A673 (cell line): ENCODE measurements around the gene AKNA. TPM values are rescaled to one million over a fixed set of nuclear protein-coding genes. Genes with fewer than 3 reads are reported as not detected.
A peak's percentile ranks its signal among the peaks of the same experiment; 100 is the strongest.

ENCODE experiments used
- BruUV-seq: library from RNA; stranded (reverse); fragments of 400-500 nt; replicated peaks from 2 replicates; lab custom pipeline; 2021; lab: Mats Ljungman, UMichigan
- CTCF ChIA-PET: fragments of 300-600 bp; sonication (Branson Sonifier 250); formaldehyde crosslinking; loops from one replicate; lab custom pipeline; 2022; ENCODE audit warnings: antibody characterized with exemption; lab: Charles Lee
- POLR2A ChIA-PET: fragments of 300-600 bp; sonication (Branson Sonifier 250); formaldehyde crosslinking; loops from one replicate; lab custom pipeline; 2022; ENCODE audit warnings: antibody characterized with exemption; ENCODE audit not compliant: low non-redundant PET; lab: Charles Lee
- DNase-seq: peaks from one replicate; pipeline ENCODE4 v3.0.0-alpha.2; 2015; ENCODE audit warnings: low spot score
- H3K27ac ChIP-seq: fragments of 200-600 bp; sonication (generic); 2 replicates; pipeline ENCODE4 v1.5.1; 2016; ENCODE audit warnings: mixed run types, low read depth, mild to moderate bottlenecking, mixed read lengths, antibody characterized with exemption, low read length; ENCODE audit not compliant: poor library complexity, severe bottlenecking
- H3K27me3 ChIP-seq: fragments of 200-600 bp; sonication (generic); replicated peaks from 2 replicates; pipeline ENCODE4 v1.6.1; 2017; ENCODE audit warnings: mixed run types, low read depth, mild to moderate bottlenecking, mixed read lengths, antibody characterized with exemption, low read length; ENCODE audit not compliant: insufficient read depth, poor library complexity
- H3K36me3 ChIP-seq: fragments of 200-600 bp; sonication (generic); 2 replicates; pipeline ENCODE4 v1.6.1; 2016; ENCODE audit warnings: mixed run types, mild to moderate bottlenecking, mixed read lengths, antibody characterized with exemption, low read length; ENCODE audit not compliant: insufficient read depth, poor library complexity, severe bottlenecking
- H3K4me1 ChIP-seq: fragments of 200-600 bp; sonication (generic); 2 replicates; pipeline ENCODE4 v1.6.1; 2017; ENCODE audit warnings: mixed run types, mild to moderate bottlenecking, mixed read lengths, antibody characterized with exemption, low read length; ENCODE audit not compliant: insufficient read depth, poor library complexity, severe bottlenecking
- H3K4me3 ChIP-seq: fragments of 200-600 bp; sonication (generic); 2 replicates; pipeline ENCODE4 v1.5.1; 2016; ENCODE audit warnings: low read depth, mixed run types, mild to moderate bottlenecking, mixed read lengths, low read length; ENCODE audit not compliant: poor library complexity, severe bottlenecking
- H3K9me3 ChIP-seq: fragments of 200-600 bp; sonication (generic); 2 replicates; pipeline ENCODE4 v1.6.1; 2016; ENCODE audit warnings: mixed run types, low read depth, mild to moderate bottlenecking, mixed read lengths, antibody characterized with exemption, low read length; ENCODE audit not compliant: poor library complexity, severe bottlenecking
- EZH2 ChIP-seq: fragments of 200-600 bp; sonication (generic); IDR thresholded peaks from 2 replicates; pipeline ENCODE4 v1.6.1; 2017; ENCODE audit warnings: borderline replicate concordance, low read depth, mild to moderate bottlenecking, mixed read lengths, antibody characterized with exemption, low read length; ENCODE audit not compliant: poor library complexity, severe bottlenecking
- intact Hi-C: fragments of 100-400 bp; cut with micrococcal nuclease; formaldehyde crosslinking; loops from one replicate; pipeline ENCODE4 v1.10.0; 2022; ENCODE audit not compliant: unreplicated experiment
- total RNA-seq: library from RNA; stranded (reverse); gene quantifications from 2 replicates; pipeline ENCODE4 v1.2.3, GENCODE V29; 2021
- TF ChIP-seq, protein P1 (sequence below): fragments of 300-800, 200-600 bp; sonication (generic); conservative IDR thresholded peaks from 2 replicates; pipeline ENCODE4 v1.5.1; 2017; ENCODE audit warnings: low read depth, mild to moderate bottlenecking, antibody characterized with exemption, low read length, moderate library complexity, mixed read lengths

The AKNA gene
- total RNA-seq, 1 experiment from 2014 or later: 20.4 TPM

DNA sequence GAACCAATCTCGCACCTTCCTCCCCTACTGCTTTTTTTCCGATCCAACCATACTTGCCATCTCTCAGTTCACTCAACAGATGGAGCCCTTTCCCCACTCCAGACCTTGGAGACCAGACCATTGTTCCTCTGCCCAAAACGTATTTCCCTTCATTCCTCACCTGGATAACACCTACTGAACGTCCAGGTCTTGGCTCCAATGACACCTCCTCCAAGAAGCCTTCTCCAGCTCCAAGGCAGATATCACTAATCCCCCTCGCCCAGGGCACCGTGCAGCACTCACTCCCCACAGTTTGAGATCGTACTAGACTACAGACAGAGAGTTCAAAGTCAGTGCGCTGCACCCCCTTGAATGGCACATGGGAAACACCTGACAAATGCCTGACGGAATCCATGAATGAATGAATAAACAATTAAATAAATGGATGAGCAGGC, 47.1 kb upstream of the AKNA start:
- intact Hi-C loops: loop anchor here (1.0 to 10.0 kb wide), 2 partner anchors 218 to 470 kb away; no protein-coding TSS in a partner anchor
- TF ChIP-seq EZH2: no peak
- TF ChIP-seq, protein P1, sequence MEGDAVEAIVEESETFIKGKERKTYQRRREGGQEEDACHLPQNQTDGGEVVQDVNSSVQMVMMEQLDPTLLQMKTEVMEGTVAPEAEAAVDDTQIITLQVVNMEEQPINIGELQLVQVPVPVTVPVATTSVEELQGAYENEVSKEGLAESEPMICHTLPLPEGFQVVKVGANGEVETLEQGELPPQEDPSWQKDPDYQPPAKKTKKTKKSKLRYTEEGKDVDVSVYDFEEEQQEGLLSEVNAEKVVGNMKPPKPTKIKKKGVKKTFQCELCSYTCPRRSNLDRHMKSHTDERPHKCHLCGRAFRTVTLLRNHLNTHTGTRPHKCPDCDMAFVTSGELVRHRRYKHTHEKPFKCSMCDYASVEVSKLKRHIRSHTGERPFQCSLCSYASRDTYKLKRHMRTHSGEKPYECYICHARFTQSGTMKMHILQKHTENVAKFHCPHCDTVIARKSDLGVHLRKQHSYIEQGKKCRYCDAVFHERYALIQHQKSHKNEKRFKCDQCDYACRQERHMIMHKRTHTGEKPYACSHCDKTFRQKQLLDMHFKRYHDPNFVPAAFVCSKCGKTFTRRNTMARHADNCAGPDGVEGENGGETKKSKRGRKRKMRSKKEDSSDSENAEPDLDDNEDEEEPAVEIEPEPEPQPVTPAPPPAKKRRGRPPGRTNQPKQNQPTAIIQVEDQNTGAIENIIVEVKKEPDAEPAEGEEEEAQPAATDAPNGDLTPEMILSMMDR: peak; percentile 61
- no peak overlapping the region for H3K4me3 ChIP-seq
- no peaks in the 10 kb centered on the region for H3K36me3 ChIP-seq
- BruUV-seq: no TSS peak
- no peaks in the 10 kb centered on the region for H3K4me1 ChIP-seq
- DNase-seq: peak; percentile 29
- no peaks in the 10 kb centered on the region for H3K9me3 ChIP-seq
- ChIA-PET CTCF (interaction anchor here (1.0 to 1.2 kb wide), 2 partner anchors 219 to 476 kb away, joined by 3 to 4 read pairs; no protein-coding TSS in a partner anchor), POLR2A (no interaction called here)
- H3K27ac ChIP-seq: no peak overlapping the region
- H3K27me3 ChIP-seq: no peaks in the 10 kb centered on the region

DNA sequence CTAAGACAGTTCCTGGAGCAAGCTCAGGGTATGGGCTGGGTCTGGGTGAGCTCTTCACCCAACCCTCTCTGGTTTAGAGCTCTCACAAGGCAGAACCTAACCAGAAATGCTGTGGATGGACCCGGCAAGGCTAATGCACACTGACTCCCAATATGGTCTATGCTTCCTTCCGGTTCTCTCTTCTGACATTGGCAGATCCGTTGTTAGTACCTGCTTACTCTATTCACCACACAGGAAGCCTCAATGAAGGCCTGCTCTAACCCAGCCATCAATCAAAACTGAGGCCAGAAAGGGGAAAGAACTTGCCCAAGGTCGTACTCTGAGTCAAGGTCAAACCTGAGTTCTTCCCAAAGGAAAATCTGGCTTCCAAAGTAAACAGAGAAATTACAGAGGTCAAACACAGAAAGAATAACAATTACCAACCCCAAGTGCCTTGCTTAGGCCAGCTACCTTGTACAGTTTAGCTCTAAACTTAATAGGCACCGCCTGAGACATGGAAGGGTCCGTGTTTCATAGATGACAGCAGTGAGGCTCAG, 46.0 kb upstream of the AKNA start:
- Histone ChIP-seq H3K4me1 (no peaks in the 10 kb centered on the region), H3K27ac (no peak overlapping the region), H3K4me3 (no peak overlapping the region), H3K9me3 (no peaks in the 10 kb centered on the region), H3K36me3 (no peaks in the 10 kb centered on the region), H3K27me3 (no peaks in the 10 kb centered on the region)
- DNase-seq: no peak
- CTCF ChIA-PET: no interaction called here
- TF ChIP-seq, protein P1: no peak
- no peak for TF ChIP-seq EZH2
- BruUV-seq: no TSS peak
- POLR2A ChIA-PET: no interaction called here
- intact Hi-C loops: loop anchor here (10.0 kb wide), 1 partner anchor 471 kb away; no protein-coding TSS in a partner anchor

DNA sequence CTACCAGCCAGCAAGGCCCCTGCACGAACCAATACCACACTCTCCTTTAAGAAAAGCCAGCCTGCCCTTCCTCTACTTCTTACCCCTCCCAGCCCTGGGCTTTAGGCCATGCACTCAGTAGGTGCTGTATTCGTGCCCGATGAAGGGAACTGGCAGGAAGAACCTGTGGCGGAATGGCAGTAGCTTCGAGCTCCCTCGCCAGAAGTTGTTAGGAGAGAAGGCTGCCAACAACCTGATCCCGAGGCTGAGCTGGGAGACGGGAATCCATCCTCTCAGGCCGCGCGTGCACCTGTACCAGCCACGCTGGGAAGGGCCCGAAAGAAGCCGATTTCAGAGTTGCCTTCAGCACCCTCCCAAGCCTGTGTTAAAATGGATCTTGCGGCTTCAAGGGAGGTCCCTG, 45.3 kb upstream of the AKNA start:
- intact Hi-C loops: loop anchor here (10.0 kb wide), 1 partner anchor 472 kb away; no protein-coding TSS in a partner anchor
- no peaks in the 10 kb centered on the region for H3K27me3 ChIP-seq
- no TSS peak for BruUV-seq
- H3K27ac ChIP-seq: no peak overlapping the region
- no peak overlapping the region for H3K4me3 ChIP-seq
- no peak for DNase-seq
- TF ChIP-seq EZH2: no peak
- TF ChIP-seq, protein P1: no peak
- no peaks in the 10 kb centered on the region for H3K36me3 ChIP-seq
- ChIA-PET CTCF (no interaction called here), POLR2A (no interaction called here)
- H3K4me1 ChIP-seq: no peaks in the 10 kb centered on the region
- no peaks in the 10 kb centered on the region for H3K9me3 ChIP-seq
